Right atrium auricular region (tissue), 2 donors: ENCODE measurements around the gene SPATA6L. TPM values are rescaled to one million over a fixed set of nuclear protein-coding genes. Genes with fewer than 3 reads are reported as not detected.

Experiments used
- DNase-seq: peaks from one replicate; pipeline ENCODE4 v3.0.0-alpha.2; 2019; ENCODE audit warnings: low spot score
- H3K27ac ChIP-seq, 2 donors: fragments of 200-600 bp; sonication (generic); 1 replicate in 1 of 2; 2 replicates in 1 of 2; pipeline ENCODE4 v1.5.1; 2016 to 2019
- H3K27me3 ChIP-seq, 2 donors: fragments of 200-600 bp; sonication (generic); one replicate each; pipeline versions ENCODE4 v1.5.1 to v1.6.0; 2017 to 2019
- H3K36me3 ChIP-seq: fragments of 200-600 bp; sonication (generic); one replicate; pipeline ENCODE4 v1.5.1; 2016
- H3K4me1 ChIP-seq, 2 donors: fragments of 200-600 bp; sonication (generic); one replicate each; pipeline versions ENCODE4 v1.5.1 to v1.6.0; 2017 to 2019
- H3K4me3 ChIP-seq, 2 donors: fragments of 200-600 bp; sonication (generic); 1 replicate in 1 of 2; 2 replicates in 1 of 2; pipeline ENCODE4 v1.5.1; 2017 to 2019; ENCODE audit warnings: mild to moderate bottlenecking in 1 of 2, moderate library complexity in 1 of 2
- H3K9me3 ChIP-seq, 2 donors: fragments of 200-600 bp; sonication (generic); one replicate each; pipeline ENCODE4 v1.5.1; 2019
- total RNA-seq, 2 donors: library from RNA; depleted of rRNA; stranded (reverse); fragments of >200 nt; gene quantifications; one replicate each; pipeline ENCODE4 v1.1.0, GENCODE V29; 2016
- TF ChIP-seq, protein P1 (sequence below), 2 donors: fragments of 200-600 bp; sonication (generic); IDR thresholded peaks; one replicate each; pipeline ENCODE4 v1.5.1; 2019; ENCODE audit warnings: antibody characterized with exemption in 2 of 2

The SPATA6L gene
- total RNA-seq, 2 donors from 2014 or later, result 0.15 to 1.3 TPM

DNA sequence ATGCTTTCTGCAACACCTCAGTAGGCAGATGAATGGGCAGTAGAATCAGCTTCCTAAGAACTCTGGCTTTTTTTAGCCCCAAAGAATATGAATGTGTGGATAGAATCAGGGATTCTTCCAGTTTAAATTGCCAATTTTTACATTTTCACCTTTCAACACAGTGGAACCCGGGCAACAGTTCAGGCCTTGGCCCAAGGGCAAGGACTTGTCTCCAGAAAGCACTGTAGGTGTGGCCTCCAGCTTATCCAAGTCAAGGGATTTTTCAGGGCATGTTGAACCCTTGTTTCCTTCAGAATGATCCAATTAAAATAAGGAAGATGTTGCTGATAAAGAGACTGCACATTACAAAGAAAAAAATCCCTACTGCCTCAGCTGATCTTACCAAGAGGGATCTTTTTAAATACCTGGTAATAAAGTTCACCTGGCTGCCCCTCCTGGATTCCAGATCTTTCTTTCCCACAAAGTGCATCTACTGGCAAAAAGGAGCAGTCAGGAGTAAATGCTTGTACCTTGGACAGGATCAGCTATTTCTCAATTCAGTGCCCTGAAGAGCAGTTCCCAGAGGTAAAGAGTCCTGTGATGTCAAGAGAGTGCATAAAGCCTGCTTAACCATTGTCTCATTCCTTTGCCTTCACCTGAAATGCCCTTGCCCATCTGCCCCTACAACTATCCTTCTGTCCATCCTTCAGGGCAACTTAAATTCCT lies 84.3 kb downstream of the SPATA6L start:
- Histone ChIP-seq H3K27me3 (no peaks in the 10 kb centered on the region), H3K4me3 (no peak overlapping the region), H3K36me3 (no peaks in the 10 kb centered on the region), H3K9me3 (no peaks in the 10 kb centered on the region), H3K4me1 (peaks cover 0 to 6% of the 10 kb centered on the region in 2 donors), H3K27ac (peak overlapping the region in 1 of 2 donors; percentile 13)
- no peak for DNase-seq
- TF ChIP-seq, protein P1, sequence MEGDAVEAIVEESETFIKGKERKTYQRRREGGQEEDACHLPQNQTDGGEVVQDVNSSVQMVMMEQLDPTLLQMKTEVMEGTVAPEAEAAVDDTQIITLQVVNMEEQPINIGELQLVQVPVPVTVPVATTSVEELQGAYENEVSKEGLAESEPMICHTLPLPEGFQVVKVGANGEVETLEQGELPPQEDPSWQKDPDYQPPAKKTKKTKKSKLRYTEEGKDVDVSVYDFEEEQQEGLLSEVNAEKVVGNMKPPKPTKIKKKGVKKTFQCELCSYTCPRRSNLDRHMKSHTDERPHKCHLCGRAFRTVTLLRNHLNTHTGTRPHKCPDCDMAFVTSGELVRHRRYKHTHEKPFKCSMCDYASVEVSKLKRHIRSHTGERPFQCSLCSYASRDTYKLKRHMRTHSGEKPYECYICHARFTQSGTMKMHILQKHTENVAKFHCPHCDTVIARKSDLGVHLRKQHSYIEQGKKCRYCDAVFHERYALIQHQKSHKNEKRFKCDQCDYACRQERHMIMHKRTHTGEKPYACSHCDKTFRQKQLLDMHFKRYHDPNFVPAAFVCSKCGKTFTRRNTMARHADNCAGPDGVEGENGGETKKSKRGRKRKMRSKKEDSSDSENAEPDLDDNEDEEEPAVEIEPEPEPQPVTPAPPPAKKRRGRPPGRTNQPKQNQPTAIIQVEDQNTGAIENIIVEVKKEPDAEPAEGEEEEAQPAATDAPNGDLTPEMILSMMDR (IDR thresholded peaks at IDR 0.05), result no peak

DNA sequence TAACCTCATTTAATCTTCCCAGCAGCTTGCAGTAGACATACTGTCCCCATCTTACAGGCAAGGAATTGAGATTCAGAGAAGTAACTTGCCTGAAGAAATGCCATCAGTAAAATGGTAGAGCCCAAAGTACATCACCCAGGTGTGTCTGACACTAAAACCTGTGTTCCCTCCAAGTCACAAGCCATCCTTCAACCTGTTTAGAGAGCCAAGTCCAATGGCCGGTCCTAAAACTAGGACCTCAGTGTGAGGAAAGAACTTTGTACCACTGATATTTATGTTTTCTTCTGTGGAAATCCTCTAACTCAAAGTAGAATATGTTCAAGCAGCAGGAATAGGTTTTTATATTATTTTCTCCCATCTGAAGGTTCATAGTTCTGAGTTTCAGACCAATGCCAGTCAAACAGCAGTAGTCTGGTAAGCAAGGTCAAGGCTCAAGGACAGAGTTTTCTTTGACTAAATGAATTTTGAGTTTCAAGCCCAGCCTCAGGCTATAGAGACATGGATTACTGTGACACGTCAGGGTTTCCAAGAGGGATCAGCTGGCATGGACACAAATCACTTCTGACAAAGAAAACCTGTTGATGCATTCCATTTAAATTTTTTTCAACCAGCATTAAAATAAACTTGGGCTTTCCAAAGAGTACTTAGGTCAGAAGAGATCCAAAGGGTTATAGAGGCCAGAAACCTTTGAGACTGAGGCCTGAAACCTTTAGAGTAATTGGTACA lies 85.1 kb downstream of the SPATA6L start:
- DNase-seq, result no peak
- Histone ChIP-seq H3K9me3 (no peaks in the 10 kb centered on the region), H3K4me1 (peaks cover 0 to 6% of the 10 kb centered on the region in 2 donors), H3K27ac (peak overlapping the region in 1 of 2 donors; percentile 13), H3K27me3 (no peaks in the 10 kb centered on the region), H3K36me3 (no peaks in the 10 kb centered on the region), H3K4me3 (no peak overlapping the region)
- TF ChIP-seq, protein P1 (IDR thresholded peaks at IDR 0.05), result no peak

- TF ChIP-seq, protein P1 (IDR thresholded peaks at IDR 0.05), result no peak
- Histone ChIP-seq H3K9me3 (no peaks in the 10 kb centered on the region), H3K27me3 (no peaks in the 10 kb centered on the region), H3K4me1 (peaks cover 0 to 6% of the 10 kb centered on the region in 2 donors), H3K4me3 (no peak overlapping the region), H3K27ac (no peak overlapping the region), H3K36me3 (no peaks in the 10 kb centered on the region)
- no peak for DNase-seq
Observed at GRCh38 chr9:4579001-4579400, 87.3 kb downstream of the SPATA6L start.

DNA sequence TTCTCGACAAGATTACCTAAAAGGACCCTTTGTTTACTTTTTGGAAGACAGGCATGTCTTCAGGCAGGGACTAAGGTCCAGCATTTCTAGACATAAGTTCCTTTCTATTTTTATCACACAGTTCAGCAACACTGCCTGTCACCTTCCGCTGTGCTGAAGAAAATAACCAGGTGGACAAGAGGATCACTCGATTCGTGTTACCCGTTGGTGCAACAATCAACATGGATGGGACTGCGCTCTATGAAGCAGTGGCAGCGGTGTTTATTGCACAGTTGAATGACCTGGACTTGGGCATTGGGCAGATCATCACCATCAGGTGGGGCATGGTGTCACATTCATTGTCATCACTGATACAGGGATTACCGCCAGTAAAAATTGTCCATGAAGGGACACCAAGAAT lies 89.8 kb downstream of the SPATA6L start:
- Histone ChIP-seq H3K4me1 (peaks cover 0 to 6% of the 10 kb centered on the region in 2 donors), H3K9me3 (no peaks in the 10 kb centered on the region), H3K4me3 (no peak overlapping the region), H3K36me3 (no peaks in the 10 kb centered on the region), H3K27ac (no peak overlapping the region), H3K27me3 (no peaks in the 10 kb centered on the region)
- no peak for DNase-seq
- TF ChIP-seq, protein P1 (IDR thresholded peaks at IDR 0.05), result no peak

DNA sequence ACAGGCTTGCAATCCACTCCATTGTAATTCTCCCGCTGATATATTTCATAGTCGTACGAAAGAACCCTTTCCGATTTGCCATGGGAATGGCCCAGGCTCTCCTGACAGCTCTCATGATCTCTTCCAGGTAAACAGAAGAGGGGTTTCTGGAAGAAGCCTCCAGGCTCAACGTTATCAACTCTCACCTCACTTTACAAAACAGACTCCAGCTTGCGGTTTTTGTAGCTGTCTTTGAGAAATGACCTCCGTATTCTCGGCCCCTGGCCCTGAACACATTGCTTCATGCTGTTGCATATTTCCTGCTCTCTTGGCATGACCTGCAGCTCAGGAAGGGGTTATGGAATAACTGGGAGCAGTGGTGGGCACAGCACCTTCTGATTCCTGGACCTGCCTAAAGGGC lies 90.3 kb downstream of the SPATA6L start:
- no peaks in the 10 kb centered on the region for H3K9me3 ChIP-seq
- TF ChIP-seq, protein P1 (IDR thresholded peaks at IDR 0.05), result no peak
- no peak for DNase-seq
- no peak overlapping the region for H3K4me3 ChIP-seq
- H3K27me3 ChIP-seq, result no peaks in the 10 kb centered on the region
- peaks cover 0 to 1% of the 10 kb centered on the region in 2 donors for H3K4me1 ChIP-seq
- H3K36me3 ChIP-seq, result no peaks in the 10 kb centered on the region
- H3K27ac ChIP-seq, result no peak overlapping the region
